C4-2B (cell line): ENCODE measurements around the gene PEX14.

Source experiments
- ZFX ChIP-seq: fragments of 450-650 bp; IDR thresholded peaks from 2 replicates; pipeline ENCODE4 v1.6.1; 2017
- TF ChIP-seq, protein P1 (sequence below): fragments of 450-650 bp; conservative IDR thresholded peaks from 2 replicates; pipeline ENCODE4 v1.5.1; 2017; ENCODE audit warnings: mild to moderate bottlenecking

GRCh38 chr1:10674700-10675609, 200.2 kb downstream of the PEX14 start:
- TF ChIP-seq, protein P1, sequence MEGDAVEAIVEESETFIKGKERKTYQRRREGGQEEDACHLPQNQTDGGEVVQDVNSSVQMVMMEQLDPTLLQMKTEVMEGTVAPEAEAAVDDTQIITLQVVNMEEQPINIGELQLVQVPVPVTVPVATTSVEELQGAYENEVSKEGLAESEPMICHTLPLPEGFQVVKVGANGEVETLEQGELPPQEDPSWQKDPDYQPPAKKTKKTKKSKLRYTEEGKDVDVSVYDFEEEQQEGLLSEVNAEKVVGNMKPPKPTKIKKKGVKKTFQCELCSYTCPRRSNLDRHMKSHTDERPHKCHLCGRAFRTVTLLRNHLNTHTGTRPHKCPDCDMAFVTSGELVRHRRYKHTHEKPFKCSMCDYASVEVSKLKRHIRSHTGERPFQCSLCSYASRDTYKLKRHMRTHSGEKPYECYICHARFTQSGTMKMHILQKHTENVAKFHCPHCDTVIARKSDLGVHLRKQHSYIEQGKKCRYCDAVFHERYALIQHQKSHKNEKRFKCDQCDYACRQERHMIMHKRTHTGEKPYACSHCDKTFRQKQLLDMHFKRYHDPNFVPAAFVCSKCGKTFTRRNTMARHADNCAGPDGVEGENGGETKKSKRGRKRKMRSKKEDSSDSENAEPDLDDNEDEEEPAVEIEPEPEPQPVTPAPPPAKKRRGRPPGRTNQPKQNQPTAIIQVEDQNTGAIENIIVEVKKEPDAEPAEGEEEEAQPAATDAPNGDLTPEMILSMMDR = no peak
- TF ChIP-seq ZFX = 0 out of 2 replicates have a peak, but pooled peaks have one; percentile 21
